B cell (primary cell): Measurements from ENCODE around the gene PDK3. TPM values are rescaled to one million over a fixed set of nuclear protein-coding genes. Genes with fewer than 3 reads are reported as not detected.

Experiments
- ATAC-seq: fragments of 200-7000 bp; cut with Tn5 transposase; one replicate; pipeline ENCODE4 v1.10.0; 2021; ENCODE audit warnings: low read depth, mild to moderate bottlenecking, moderate number of reproducible peaks, moderate library complexity
- CTCF ChIA-PET: fragments of 350-600 bp; sonication (Branson Sonifier 250); formaldehyde crosslinking; loops from one replicate; lab custom pipeline; 2021; ENCODE audit warnings: antibody characterized with exemption, inconsistent platforms; lab: Charles Lee
- POLR2A ChIA-PET: fragments of 350-600 bp; sonication (Branson Sonifier 250); formaldehyde crosslinking; loops from one replicate; lab custom pipeline; 2021; ENCODE audit warnings: antibody characterized with exemption; lab: Charles Lee
- DNase-seq: peaks from one replicate; pipeline ENCODE4 v3.0.0; 2013
- H2AFZ ChIP-seq: 2 replicates; pipeline ENCODE4 v1.6.1; 2012; ENCODE audit warnings: mild to moderate bottlenecking, low read depth, low read length; ENCODE audit not compliant: insufficient read depth, poor library complexity, severe bottlenecking
- H3K27ac ChIP-seq, 2 donors: 1 replicate in 1 of 2; 2 replicates in 1 of 2; pipeline ENCODE4 v1.5.1; 2012 to 2013; ENCODE audit warnings: low read length in 2 of 2, mild to moderate bottlenecking in 2 of 2, moderate library complexity in 1 of 2
- H3K27me3 ChIP-seq, 4 experiments: fragments of 200-600 bp in 1 of 4; sonication (generic) in 1 of 4; replicated peaks in 1 of 4; 1 replicate in 2 of 4; 2 replicates in 2 of 4; pipeline versions ENCODE4 v1.6.1 to v1.7.0; 2013 to 2016; ENCODE audit warnings: low read length in 3 of 4, mild to moderate bottlenecking in 2 of 4, mixed read lengths in 1 of 4, moderate library complexity in 1 of 4; ENCODE audit not compliant: insufficient read depth in 4 of 4, control insufficient read depth in 3 of 4; ENCODE audit errors: control extremely low read depth in 1 of 4
- H3K36me3 ChIP-seq, 2 experiments: replicated peaks in 1 of 2; 1 replicate in 1 of 2; 2 replicates in 1 of 2; pipeline versions ENCODE4 v1.6.1 to v1.7.1; 2013; ENCODE audit warnings: low read length in 1 of 2; ENCODE audit not compliant: insufficient read depth in 2 of 2, control insufficient read depth in 1 of 2; ENCODE audit errors: control extremely low read depth in 1 of 2, extremely low read depth in 1 of 2
- H3K4me1 ChIP-seq, 2 donors: fragments of 200-600 bp in 1 of 2; sonication (generic) in 1 of 2; 1 replicate in 1 of 2; 2 replicates in 1 of 2; pipeline versions ENCODE4 v1.5.1 to v1.6.1; 2013 to 2017; ENCODE audit warnings: low read length in 2 of 2; ENCODE audit not compliant: control insufficient read depth in 2 of 2, insufficient read depth in 2 of 2
- H3K4me2 ChIP-seq: replicated peaks from 2 replicates; pipeline ENCODE3; 2012; ENCODE audit warnings: mild to moderate bottlenecking, low read depth, low read length; ENCODE audit not compliant: poor library complexity, severe bottlenecking
- H3K4me3 ChIP-seq, 5 experiments: fragments of 200-600 bp in 1 of 5; sonication (generic) in 1 of 5; 1 replicate in 3 of 5; 2 replicates in 2 of 5; pipeline versions ENCODE4 v1.5.1 to v1.7.0; 2011 to 2016; ENCODE audit warnings: low read length in 4 of 5, mild to moderate bottlenecking in 4 of 5, low read depth in 2 of 5, control low read depth in 1 of 5, moderate library complexity in 1 of 5; ENCODE audit not compliant: insufficient read depth in 1 of 5; ENCODE audit errors: control extremely low read depth in 1 of 5, extremely low read depth in 1 of 5
- H3K79me2 ChIP-seq: fragments of 200-600 bp; sonication (generic); one replicate; pipeline ENCODE4 v1.6.0; 2016; ENCODE audit warnings: low read length; ENCODE audit not compliant: control insufficient read depth, insufficient read depth
- H3K9ac ChIP-seq: fragments of 200-600 bp; sonication (generic); 2 replicates; pipeline ENCODE4 v1.6.1; 2017; ENCODE audit warnings: mild to moderate bottlenecking, low read length, moderate library complexity
- H3K9me3 ChIP-seq, 3 donors: one replicate each; pipeline versions ENCODE4 v1.6.1 to v1.7.1; 2013; ENCODE audit warnings: low read length in 2 of 3; ENCODE audit not compliant: control insufficient read depth in 2 of 3, insufficient read depth in 1 of 3; ENCODE audit errors: control extremely low read depth in 1 of 3
- H4K20me1 ChIP-seq: 2 replicates; pipeline ENCODE4 v1.6.0; 2012; ENCODE audit warnings: mild to moderate bottlenecking, low read length; ENCODE audit not compliant: insufficient read depth, control insufficient read depth, poor library complexity, severe bottlenecking
- H3K27ac Mint-ChIP-seq: one replicate; pipeline ENCODE4 v1.8.0; 2021; ENCODE audit warnings: mixed read lengths
- H3K27me3 Mint-ChIP-seq: one replicate; pipeline ENCODE4 v1.8.0; 2021; ENCODE audit warnings: mixed read lengths
- H3K4me1 Mint-ChIP-seq: one replicate; pipeline ENCODE4 v1.8.0; 2021; ENCODE audit warnings: mixed read lengths
- H3K4me3 Mint-ChIP-seq: one replicate; pipeline ENCODE4 v1.8.0; 2021; ENCODE audit warnings: mixed read lengths
- H3K9me3 Mint-ChIP-seq: one replicate; pipeline ENCODE4 v1.8.0; 2022; ENCODE audit warnings: mixed read lengths; ENCODE audit not compliant: insufficient read depth
- CTCF ChIP-seq: fragments of 200-600 bp; IDR thresholded peaks from one replicate; pipeline ENCODE4 v1.8.0; 2022; ENCODE audit warnings: antibody characterized with exemption, mild to moderate bottlenecking
- EZH2 ChIP-seq: IDR thresholded peaks from 2 replicates; pipeline ENCODE4 v1.6.1; 2012; ENCODE audit warnings: borderline replicate concordance, low read depth, mild to moderate bottlenecking, moderate library complexity, low read length; ENCODE audit not compliant: insufficient read depth, poor library complexity, severe bottlenecking
- whole genome bisulfite sequencing: methylation state at CpG from one replicate; pipeline ENCODE4 v1.1.5; 2013; ENCODE audit warnings: missing lambda C conversion rate; ENCODE audit not compliant: insufficient coverage; 5-methylcytosine and 5-hydroxymethylcytosine counted together
- intact Hi-C: fragments of 100-400 bp; cut with micrococcal nuclease; formaldehyde crosslinking; loops from one replicate; pipeline ENCODE4 v1.10.0; 2022
- polyA plus RNA-seq: library from polyadenylated mRNA; depleted of rRNA; stranded (reverse); fragments of >200 nt; gene quantifications from 2 replicates; pipeline ENCODE4 v1.2.3, GENCODE V29; 2012
- total RNA-seq, 2 donors: library from RNA; stranded (reverse); fragments of 120-200 nt in 1 of 2; gene quantifications; 1 replicate in 1 of 2; 2 replicates in 1 of 2; pipeline versions ENCODE4 v1.2.3 to v1.2.4, GENCODE V29; 2013 to 2022

The PDK3 gene
- total and polyA plus RNA-seq, 2 donors (not counting 1 experiment from before 2014, with no cell fraction given), result 5.5 to 18.3 TPM

- no peaks in the 10 kb centered on the region for H4K20me1 ChIP-seq
- Mint-ChIP-seq H3K27me3 (no peaks in the 10 kb centered on the region), H3K27ac (no peak overlapping the region), H3K4me3 (no peak overlapping the region), H3K9me3 (no peaks in the 10 kb centered on the region), H3K4me1 (no peaks in the 10 kb centered on the region)
- no peaks in the 10 kb centered on the region for H3K9me3 ChIP-seq
- no peak overlapping the region for H3K4me3 ChIP-seq
- H3K27ac ChIP-seq, result no peak overlapping the region
- H3K9ac ChIP-seq, result no peak overlapping the region
- TF ChIP-seq CTCF (no peak), EZH2 (no peak)
- ChIA-PET POLR2A (no interaction called here), CTCF (no interaction called here)
- no peak for ATAC-seq
- DNase-seq, result no peak
- no peak overlapping the region for H2AFZ ChIP-seq
- intact Hi-C loops, result no loop called here
- no peaks in the 10 kb centered on the region for H3K27me3 ChIP-seq
- no peaks in the 10 kb centered on the region for H3K79me2 ChIP-seq
- H3K36me3 ChIP-seq, result peaks cover 2 to 17% of the 10 kb centered on the region in 2 experiments
- no CpG with 5 or more reads among the region's 2 CpGs for WGBS
- H3K4me2 ChIP-seq, result no peak overlapping the region
- H3K4me1 ChIP-seq, result no peaks in the 10 kb centered on the region
These were observed 61.5 kb downstream of the PDK3 start for GRCh38 chrX:24526616-24527015.

GRCh38 chrX:24528605-24529004, 63.5 kb downstream of the PDK3 start:
- Histone ChIP-seq H3K4me2 (no peak overlapping the region), H3K4me1 (no peaks in the 10 kb centered on the region), H2AFZ (no peak overlapping the region), H3K36me3 (peaks cover 2 to 13% of the 10 kb centered on the region in 2 experiments), H3K9ac (no peak overlapping the region), H3K27me3 (no peaks in the 10 kb centered on the region), H3K27ac (no peak overlapping the region), H4K20me1 (no peaks in the 10 kb centered on the region), H3K4me3 (no peak overlapping the region), H3K9me3 (no peaks in the 10 kb centered on the region), H3K79me2 (no peaks in the 10 kb centered on the region)
- Mint-ChIP-seq H3K4me1 (no peaks in the 10 kb centered on the region), H3K27ac (no peak overlapping the region), H3K9me3 (no peaks in the 10 kb centered on the region), H3K4me3 (no peak overlapping the region), H3K27me3 (no peaks in the 10 kb centered on the region)
- ChIA-PET CTCF (interaction anchor here (0.9 kb wide), 1 partner anchor 29 kb away, joined by 5 read pairs; no protein-coding TSS in a partner anchor), POLR2A (no interaction called here)
- DNase-seq (no peak), ATAC-seq (no peak)
- TF ChIP-seq EZH2 (no peak), CTCF (no peak)
- no CpG with 5 or more reads among the region's 1 CpG for WGBS
- intact Hi-C loops, result no loop called here
